ENCODE results near the gene ADGRA1. TPM values are rescaled to one million over a fixed set of nuclear protein-coding genes. Genes with fewer than 3 reads are reported as not detected.

ADGRA1 gene
- total and polyA plus RNA-seq, 2 experiments from 2014 or later: 0.23 to 0.52 TPM

DNA sequence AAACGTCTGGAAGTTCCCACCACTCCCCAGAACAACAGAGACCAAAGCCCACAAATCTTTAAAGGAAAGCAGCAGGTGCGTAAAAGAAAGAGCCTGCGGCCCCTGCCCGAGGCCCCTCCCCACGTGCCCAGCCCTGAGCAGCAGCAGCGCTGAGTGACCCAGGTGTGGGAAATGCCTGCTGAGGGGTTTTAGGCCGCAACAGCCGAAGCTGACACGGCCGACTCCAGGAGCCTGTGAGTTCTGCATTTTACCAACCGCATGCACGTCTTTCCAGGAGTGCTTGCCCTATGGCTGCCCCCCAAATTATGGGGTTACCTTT is 70.7 kb downstream of the ADGRA1 start:
- peaks cover 13% of the 10 kb centered on the region for H3K4me1 ChIP-seq (ENCODE audit: insufficient read depth)
- no peak overlapping the region for H3K4me3 ChIP-seq
- H3K9me2 ChIP-seq (ENCODE audit: insufficient read depth): no peaks in the 10 kb centered on the region
- no peaks in the 10 kb centered on the region for H3K79me2 ChIP-seq (replicated peaks; ENCODE audit: insufficient read depth)
- ATAC-seq (no peak), DNase-seq (ENCODE audit: low spot score) (no peak)
- Mint-ChIP-seq H3K9me3 (no peaks in the 10 kb centered on the region), H3K27me3 (ENCODE audit: insufficient read depth, low read depth, poor library complexity) (peaks cover 20% of the 10 kb centered on the region), H3K4me3 (no peak overlapping the region), H3K27ac (no peak overlapping the region), H3K4me1 (peaks cover 26% of the 10 kb centered on the region), H3K36me3 (ENCODE audit: low read depth) (peaks cover 4% of the 10 kb centered on the region; the same call in 1 of the 3 replicates)
- no peak overlapping the region for H3K4me2 ChIP-seq
- H2AFZ ChIP-seq: no peak overlapping the region
- no peaks in the 10 kb centered on the region for H3K27me3 ChIP-seq (ENCODE audit: insufficient read depth)
- H3K27ac ChIP-seq (ENCODE audit: low read depth): no peak overlapping the region
- no peaks in the 10 kb centered on the region for H3K36me3 ChIP-seq (ENCODE audit: insufficient read depth)
- no peaks in the 10 kb centered on the region for H4K20me1 ChIP-seq (replicated peaks; ENCODE audit: insufficient read depth)
- 0 out of 2 replicates have a peak, but pooled peaks cover 7% of the 10 kb centered on the region for H3F3A ChIP-seq (replicated peaks; ENCODE audit: low read depth)
- no peak for TF ChIP-seq EZH2phosphoT487 (IDR thresholded peaks at IDR 0.05; ENCODE audit: unreplicated experiment)
- TF ChIP-seq REST (IDR thresholded peaks at IDR 0.05; ENCODE audit: unreplicated experiment): no peak
- TF ChIP-seq ZNF331 (CRISPR knock-in tag; IDR thresholded peaks at IDR 0.05; ENCODE audit: low read depth): no peak
- TF ChIP-seq CREB1 (CRISPR knock-in tag; IDR thresholded peaks at IDR 0.05; ENCODE audit: low read depth): no peak
- no peak for TF ChIP-seq ETS1 (IDR thresholded peaks at IDR 0.05)
- TF ChIP-seq ZNF114 (CRISPR knock-in tag; IDR thresholded peaks at IDR 0.05): no peak
- TF ChIP-seq POLR2AphosphoS5 (IDR thresholded peaks at IDR 0.05; ENCODE audit: low read depth): no peak
- TF ChIP-seq EZH2 (IDR thresholded peaks at IDR 0.05; ENCODE audit: low read depth, unreplicated experiment): no peak
- TF ChIP-seq JUNB (IDR thresholded peaks at IDR 0.05; ENCODE audit: unreplicated experiment): no peak
- TF ChIP-seq NANOG (IDR thresholded peaks at IDR 0.05; ENCODE audit: borderline replicate concordance): no peak

- no peaks in the 10 kb centered on the region for H3K36me3 ChIP-seq (ENCODE audit: insufficient read depth)
- H3K27me3 Mint-ChIP-seq (ENCODE audit: insufficient read depth, low read depth, poor library complexity): peaks cover 23% of the 10 kb centered on the region
- H2AFZ ChIP-seq: no peak overlapping the region
- H3K4me3 Mint-ChIP-seq: peak overlapping the region; percentile 62; the same call in 2 of the 3 replicates
- DNase-seq (ENCODE audit: low spot score): peak; percentile 73
- H3K27me3 ChIP-seq (ENCODE audit: insufficient read depth): no peaks in the 10 kb centered on the region
- H3K4me1 Mint-ChIP-seq: peaks cover 28% of the 10 kb centered on the region
- peaks cover 4% of the 10 kb centered on the region; the same call in 1 of the 3 replicates for H3K36me3 Mint-ChIP-seq (ENCODE audit: low read depth)
- H3K4me2 ChIP-seq: peak overlapping the region; percentile 60; the same call in 1 of the 2 replicates
- TF ChIP-seq REST (IDR thresholded peaks at IDR 0.05; ENCODE audit: unreplicated experiment) (no peak), POLR2AphosphoS5 (IDR thresholded peaks at IDR 0.05; ENCODE audit: low read depth) (no peak), EZH2phosphoT487 (IDR thresholded peaks at IDR 0.05; ENCODE audit: unreplicated experiment) (no peak), ZNF114 (CRISPR knock-in tag; IDR thresholded peaks at IDR 0.05) (no peak), CTCF (conservative IDR thresholded peaks at IDR 0.05; ENCODE audit: low read depth in 2 of 2) (no peak), NANOG (IDR thresholded peaks at IDR 0.05; ENCODE audit: borderline replicate concordance) (no peak)
- peak overlapping the region; percentile 34; the same call in 1 of the 2 replicates for H3K4me3 ChIP-seq
- ATAC-seq: peak; percentile 62
- H3K27ac ChIP-seq (ENCODE audit: low read depth): no peak overlapping the region
- no peaks in the 10 kb centered on the region for H3K9me3 Mint-ChIP-seq
- no peaks in the 10 kb centered on the region for H4K20me1 ChIP-seq (replicated peaks; ENCODE audit: insufficient read depth)
- H3K79me2 ChIP-seq (replicated peaks; ENCODE audit: insufficient read depth): no peaks in the 10 kb centered on the region
- H3F3A ChIP-seq (replicated peaks; ENCODE audit: low read depth): 0 out of 2 replicates have a peak, but pooled peaks cover 7% of the 10 kb centered on the region
- H3K27ac Mint-ChIP-seq: no peak overlapping the region
- peaks cover 13% of the 10 kb centered on the region for H3K4me1 ChIP-seq (ENCODE audit: insufficient read depth)
- H3K9me2 ChIP-seq (ENCODE audit: insufficient read depth): no peaks in the 10 kb centered on the region
These were observed 71.3 kb downstream of the ADGRA1 start for GRCh38 chr10:133158756-133159610.
